Measurements from ENCODE around the gene UGGT1.

UGGT1 gene

DNA sequence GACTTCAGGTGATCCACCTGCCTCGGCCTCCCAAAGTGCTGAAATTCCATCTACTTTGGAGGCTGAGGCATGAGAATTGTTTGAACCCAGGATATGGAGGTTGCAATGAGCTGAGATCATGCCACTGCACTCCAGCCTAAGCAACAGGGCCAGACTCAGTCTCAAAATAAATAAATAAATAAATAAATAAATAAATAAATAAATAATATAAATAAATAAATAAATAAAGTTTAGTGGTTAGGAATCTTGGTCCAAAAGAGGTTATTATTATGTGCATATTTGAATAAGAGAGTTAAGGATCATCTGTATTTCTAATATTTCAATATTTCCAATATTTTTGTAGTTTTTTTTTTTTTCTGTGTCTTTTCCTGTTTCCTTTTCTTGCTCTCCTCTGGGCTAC, 136.9 kb downstream of the UGGT1 start:
- no peak for DNase-seq

- peak; percentile 41 for DNase-seq
These were observed 137.9 kb downstream of the UGGT1 start for GRCh38 chr2:128228894-128229293.

DNA sequence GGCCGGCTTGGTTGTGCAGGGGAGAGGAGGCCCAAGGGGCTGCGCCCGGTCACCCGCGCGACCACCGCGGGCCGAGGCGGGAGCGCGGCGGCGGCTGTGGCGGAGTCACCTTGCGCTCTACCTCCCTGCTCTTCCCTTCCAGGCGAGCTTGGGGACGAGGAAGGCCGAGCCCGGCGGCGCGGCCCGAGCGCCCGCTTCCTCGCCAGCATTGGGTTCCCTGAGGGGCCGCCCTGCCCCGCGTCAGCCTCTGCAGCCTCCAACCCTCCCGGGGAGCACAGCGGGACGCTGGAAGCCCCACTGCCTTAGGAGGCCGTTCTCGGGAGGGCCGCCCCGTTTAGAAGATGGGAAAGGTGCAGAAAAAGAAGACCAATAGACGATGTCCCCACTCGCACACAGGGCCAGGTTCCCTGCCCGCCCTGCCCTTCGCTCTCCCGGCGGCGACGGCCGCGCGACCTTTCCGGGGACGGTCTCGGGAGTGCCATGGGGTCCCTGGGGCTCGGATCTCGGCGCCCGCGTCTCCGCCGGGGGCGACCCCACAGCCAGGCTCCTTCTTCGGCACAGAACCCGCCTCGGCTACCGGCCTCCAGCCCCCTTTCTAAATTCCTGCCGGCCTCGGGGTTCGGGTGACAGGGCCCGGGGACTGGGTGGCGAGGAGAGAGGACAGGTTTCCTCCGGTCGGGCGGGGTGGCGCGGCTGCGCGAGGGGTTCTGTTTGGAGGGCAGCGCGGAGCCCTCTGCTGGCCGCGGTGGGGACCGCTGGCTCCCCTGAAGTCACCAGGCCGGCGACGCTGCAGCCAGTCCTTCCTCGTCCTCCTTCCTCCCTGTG, 142.2 kb downstream of the UGGT1 start:
- DNase-seq, result peak; percentile 59

- DNase-seq, result no peak
These were observed 142.9 kb downstream of the UGGT1 start for GRCh38 chr2:128233790-128234395.

DNA sequence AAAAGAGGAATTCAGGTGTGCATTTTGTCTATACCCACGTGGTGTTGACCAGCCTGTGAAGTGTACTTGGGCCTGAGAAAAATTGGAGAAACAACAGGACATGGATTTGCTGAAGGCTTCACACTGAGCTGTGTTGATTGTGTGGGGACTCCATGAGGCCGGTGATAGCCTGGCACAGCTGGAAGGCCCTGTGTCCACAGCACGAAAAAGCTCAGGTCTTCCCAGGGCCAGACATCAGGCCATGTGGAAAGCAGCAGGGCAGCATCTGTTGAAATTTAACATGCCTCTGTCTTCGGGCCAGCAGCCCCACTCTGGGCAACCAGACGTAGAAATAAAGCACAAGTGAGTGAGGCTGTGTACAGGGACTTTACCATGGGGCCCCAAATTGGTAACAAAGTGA, 143.6 kb downstream of the UGGT1 start:
- no peak for DNase-seq

GRCh38 chr2:128235581-128235980, 144.6 kb downstream of the UGGT1 start:
- DNase-seq, result no peak

- DNase-seq, result no peak
These were observed 145.6 kb downstream of the UGGT1 start for GRCh38 chr2:128236491-128237035.

DNA sequence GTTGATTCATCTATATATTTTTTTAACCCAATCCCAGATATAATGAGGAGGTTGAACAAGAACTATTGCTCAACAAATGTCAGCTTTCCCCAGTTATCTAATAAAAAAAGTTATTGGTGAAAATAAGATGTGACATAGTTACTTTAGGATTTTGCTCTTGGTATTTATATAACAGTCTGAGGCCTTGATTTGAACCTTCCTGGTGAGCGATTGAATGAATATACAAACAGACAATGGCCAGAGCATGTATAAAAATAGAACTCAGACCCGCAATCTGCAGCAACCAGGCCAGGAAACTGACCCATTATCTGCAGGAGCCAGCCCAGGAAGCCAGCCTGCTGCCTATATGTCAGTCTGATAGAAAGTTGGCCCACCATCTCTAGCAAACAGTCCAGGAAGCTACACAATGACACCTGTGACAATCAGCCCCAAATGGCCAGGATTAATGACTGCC, 146.1 kb downstream of the UGGT1 start:
- DNase-seq, result no peak

GRCh38 chr2:128237911-128238697, 147.1 kb downstream of the UGGT1 start:
- no peak for DNase-seq

DNA sequence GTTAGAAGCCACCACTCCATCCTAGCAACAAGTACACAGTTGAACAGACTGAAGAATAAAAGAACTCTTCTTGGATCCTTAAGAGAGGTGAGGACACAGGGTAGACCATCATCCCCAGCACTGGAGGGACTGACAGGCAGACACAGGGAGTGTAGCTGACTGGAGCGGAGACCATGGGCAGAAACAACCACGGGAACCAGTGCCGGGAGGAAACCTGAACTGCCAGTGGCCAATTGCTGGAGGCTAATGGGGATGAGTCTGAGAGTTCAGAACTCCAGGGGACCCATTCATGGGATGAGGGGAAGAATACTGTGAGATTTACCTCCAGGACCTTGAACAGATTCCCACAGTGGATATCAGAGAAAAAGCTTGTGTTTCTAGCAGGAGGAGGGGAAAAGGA, 150.9 kb downstream of the UGGT1 start:
- DNase-seq, result no peak
